Type B pancreatic cell (in vitro differentiated cells): Measurements from ENCODE around the gene ORAI1. TPM values are rescaled to one million over a fixed set of nuclear protein-coding genes. Genes with fewer than 3 reads are reported as not detected.

ENCODE experiments used
- DNase-seq: peaks from one replicate; pipeline ENCODE4 v3.0.0; 2021; ENCODE audit warnings: mixed read lengths; ENCODE audit not compliant: unreplicated experiment; ENCODE audit errors: extremely low spot score
- H3K27ac Mint-ChIP-seq: 2 replicates; pipeline ENCODE4 v1.8.0; 2021; ENCODE audit warnings: mild to moderate bottlenecking, mixed read lengths
- H3K27me3 Mint-ChIP-seq: 2 replicates; pipeline ENCODE4 v1.8.0; 2021; ENCODE audit warnings: mixed read lengths
- H3K36me3 Mint-ChIP-seq: 2 replicates; pipeline ENCODE4 v1.8.0; 2021; ENCODE audit warnings: mixed read lengths
- H3K4me1 Mint-ChIP-seq: one replicate; pipeline ENCODE4 v1.8.0; 2021; ENCODE audit warnings: mixed read lengths; ENCODE audit not compliant: unreplicated experiment
- H3K4me3 Mint-ChIP-seq: 2 replicates; pipeline ENCODE4 v1.8.0; 2021; ENCODE audit warnings: mild to moderate bottlenecking, mixed read lengths
- H3K9me3 Mint-ChIP-seq: 2 replicates; pipeline ENCODE4 v1.8.0; 2021; ENCODE audit warnings: mixed read lengths
- total RNA-seq: library from RNA; stranded (reverse); gene quantifications from 2 replicates; pipeline ENCODE4 v1.2.1, GENCODE V29; 2021; ENCODE audit warnings: low replicate concordance
- TF ChIP-seq, protein P1 (sequence below): fragments of 200-600 bp; sonication (generic); conservative IDR thresholded peaks from 2 replicates; pipeline ENCODE4 v1.5.0; 2021; ENCODE audit warnings: antibody characterized with exemption, mild to moderate bottlenecking

Gene ORAI1
- total RNA-seq, 1 donor from 2014 or later: 12.9 TPM

DNA sequence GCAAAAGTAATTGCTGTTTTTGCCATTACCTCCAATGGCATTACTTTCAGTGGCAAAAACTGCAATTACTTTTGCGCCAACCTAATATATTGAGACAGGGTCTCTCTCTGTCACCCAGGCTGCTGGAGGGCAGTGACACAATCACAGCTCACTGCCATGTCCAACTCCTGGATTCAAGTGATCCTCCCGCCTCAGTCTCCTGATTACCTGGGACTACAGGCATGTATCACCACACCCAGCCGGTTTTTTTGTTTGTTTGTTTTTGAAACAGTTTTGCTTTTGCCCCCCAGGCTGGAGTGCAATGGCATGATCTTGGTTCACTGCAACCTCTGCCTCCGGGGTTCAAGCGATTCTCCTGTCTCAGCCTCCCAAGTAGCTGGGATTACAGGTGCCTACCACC, 29.8 kb upstream of the ORAI1 start:
- no peak for DNase-seq
- Mint-ChIP-seq H3K4me3 (no peak overlapping the region), H3K9me3 (no peaks in the 10 kb centered on the region), H3K4me1 (peaks cover 14% of the 10 kb centered on the region), H3K27ac (no peak overlapping the region), H3K36me3 (peaks cover 4% of the 10 kb centered on the region), H3K27me3 (no peaks in the 10 kb centered on the region)
- TF ChIP-seq, protein P1, sequence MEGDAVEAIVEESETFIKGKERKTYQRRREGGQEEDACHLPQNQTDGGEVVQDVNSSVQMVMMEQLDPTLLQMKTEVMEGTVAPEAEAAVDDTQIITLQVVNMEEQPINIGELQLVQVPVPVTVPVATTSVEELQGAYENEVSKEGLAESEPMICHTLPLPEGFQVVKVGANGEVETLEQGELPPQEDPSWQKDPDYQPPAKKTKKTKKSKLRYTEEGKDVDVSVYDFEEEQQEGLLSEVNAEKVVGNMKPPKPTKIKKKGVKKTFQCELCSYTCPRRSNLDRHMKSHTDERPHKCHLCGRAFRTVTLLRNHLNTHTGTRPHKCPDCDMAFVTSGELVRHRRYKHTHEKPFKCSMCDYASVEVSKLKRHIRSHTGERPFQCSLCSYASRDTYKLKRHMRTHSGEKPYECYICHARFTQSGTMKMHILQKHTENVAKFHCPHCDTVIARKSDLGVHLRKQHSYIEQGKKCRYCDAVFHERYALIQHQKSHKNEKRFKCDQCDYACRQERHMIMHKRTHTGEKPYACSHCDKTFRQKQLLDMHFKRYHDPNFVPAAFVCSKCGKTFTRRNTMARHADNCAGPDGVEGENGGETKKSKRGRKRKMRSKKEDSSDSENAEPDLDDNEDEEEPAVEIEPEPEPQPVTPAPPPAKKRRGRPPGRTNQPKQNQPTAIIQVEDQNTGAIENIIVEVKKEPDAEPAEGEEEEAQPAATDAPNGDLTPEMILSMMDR: no peak

DNA sequence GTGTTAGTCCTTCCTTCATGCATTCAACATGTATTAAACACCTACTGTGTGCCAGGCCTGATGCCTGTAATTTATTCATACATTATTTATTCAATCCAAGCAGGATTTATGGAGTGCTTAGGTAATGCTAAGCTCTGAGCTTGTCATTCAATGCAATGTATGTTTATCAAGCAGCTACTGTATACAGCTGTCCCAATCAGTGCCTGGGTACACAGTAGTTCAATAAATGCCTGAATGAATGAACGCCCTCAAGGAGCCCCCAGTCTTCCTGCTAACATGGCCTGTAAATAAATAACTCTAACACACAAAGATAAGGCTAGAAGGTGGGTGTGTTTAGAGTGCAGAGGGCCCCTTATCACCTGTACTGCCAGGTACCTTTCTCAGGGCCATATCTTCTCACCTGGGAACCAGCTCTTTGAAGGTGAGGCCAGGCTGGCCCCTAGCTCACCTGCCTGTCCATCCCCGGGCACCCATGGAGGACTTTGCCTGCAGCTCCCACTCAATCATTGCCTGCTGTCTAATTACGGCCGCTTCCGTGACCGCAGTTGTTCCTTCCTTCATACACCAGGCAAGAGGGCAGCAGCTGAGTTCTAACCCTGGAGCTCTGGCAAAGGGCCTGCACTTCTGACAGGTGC, 25.5 kb upstream of the ORAI1 start:
- DNase-seq: no peak

DNA sequence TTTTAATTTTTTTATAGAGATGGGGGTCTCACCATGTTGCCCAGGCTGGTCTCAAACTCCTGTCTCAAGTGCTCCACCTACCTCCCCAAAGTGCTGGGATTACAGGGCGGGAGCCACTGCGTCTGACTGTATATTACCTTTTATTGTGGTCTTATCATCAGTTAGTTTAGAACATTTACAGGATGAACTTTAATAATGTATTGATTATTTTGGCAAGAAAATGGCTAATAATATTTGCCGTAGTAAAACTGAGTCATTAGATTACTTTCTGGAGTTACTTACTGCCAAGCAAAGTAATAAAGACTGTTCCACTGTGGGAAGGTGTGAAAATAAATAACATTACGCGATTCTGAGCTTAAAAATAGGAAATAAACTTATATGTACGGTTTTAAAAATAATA, 23.6 kb upstream of the ORAI1 start:
- H3K4me3 Mint-ChIP-seq: no peak overlapping the region
- peaks cover 9% of the 10 kb centered on the region for H3K4me1 Mint-ChIP-seq
- DNase-seq: no peak
- no peak overlapping the region for H3K27ac Mint-ChIP-seq
- H3K9me3 Mint-ChIP-seq: peaks cover 4% of the 10 kb centered on the region
- TF ChIP-seq, protein P1: no peak
- no peaks in the 10 kb centered on the region for H3K36me3 Mint-ChIP-seq
- no peaks in the 10 kb centered on the region for H3K27me3 Mint-ChIP-seq

More for the DNA sequence above, 25.5 kb upstream of the ORAI1 start:
- Mint-ChIP-seq H3K4me3 (no peak overlapping the region), H3K36me3 (peaks cover 2% of the 10 kb centered on the region), H3K27me3 (no peaks in the 10 kb centered on the region), H3K4me1 (peaks cover 9% of the 10 kb centered on the region), H3K9me3 (no peaks in the 10 kb centered on the region), H3K27ac (no peak overlapping the region)
- TF ChIP-seq, protein P1: no peak

DNA sequence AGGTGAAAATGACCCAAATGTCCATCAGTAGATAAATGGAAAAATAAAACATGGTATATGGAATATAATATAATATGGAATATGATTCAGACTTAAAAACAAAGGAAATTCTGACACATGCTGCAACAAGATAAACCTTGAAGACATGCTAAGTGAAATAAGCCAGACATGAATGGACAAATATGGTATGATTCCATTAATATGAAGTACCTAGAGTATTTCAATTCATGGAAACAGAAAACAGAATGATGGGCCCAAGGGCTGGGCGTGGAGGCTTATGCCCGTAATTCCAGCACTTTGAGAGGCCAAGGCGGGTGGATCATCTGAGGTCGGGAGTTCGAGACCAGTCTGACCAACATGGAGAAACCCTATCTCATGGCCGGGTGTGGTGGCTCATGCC, 22.7 kb upstream of the ORAI1 start:
- peaks cover 9% of the 10 kb centered on the region for H3K4me1 Mint-ChIP-seq
- H3K27me3 Mint-ChIP-seq: no peaks in the 10 kb centered on the region
- DNase-seq: no peak
- H3K9me3 Mint-ChIP-seq: peaks cover 4% of the 10 kb centered on the region
- H3K27ac Mint-ChIP-seq: no peak overlapping the region
- H3K36me3 Mint-ChIP-seq: no peaks in the 10 kb centered on the region
- no peak overlapping the region for H3K4me3 Mint-ChIP-seq
- TF ChIP-seq, protein P1: no peak

DNA sequence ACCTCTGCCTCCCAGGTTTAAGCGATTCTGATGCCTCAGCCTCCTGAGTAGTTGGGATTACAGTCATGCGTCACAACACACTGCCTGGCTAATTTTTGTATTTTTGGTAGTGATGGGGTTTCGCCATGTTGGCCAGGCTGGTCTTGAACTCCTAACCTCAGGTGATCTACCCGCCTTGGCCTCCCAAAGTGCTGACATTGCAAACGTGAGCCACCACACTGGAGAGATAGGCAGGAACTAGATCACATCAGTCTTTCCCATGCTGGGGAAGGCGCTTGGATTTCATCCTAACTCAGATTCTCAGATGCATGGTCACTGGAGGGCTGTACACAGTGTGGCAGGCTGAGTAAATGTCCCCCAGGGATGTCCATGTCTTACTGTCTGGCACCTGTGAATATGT, 18.0 kb upstream of the ORAI1 start:
- no peaks in the 10 kb centered on the region for H3K27me3 Mint-ChIP-seq
- peaks cover 4% of the 10 kb centered on the region for H3K9me3 Mint-ChIP-seq
- H3K27ac Mint-ChIP-seq: no peak overlapping the region
- no peak for DNase-seq
- no peak overlapping the region for H3K4me3 Mint-ChIP-seq
- no peaks in the 10 kb centered on the region for H3K36me3 Mint-ChIP-seq
- peaks cover 18% of the 10 kb centered on the region for H3K4me1 Mint-ChIP-seq
- TF ChIP-seq, protein P1: no peak
